OCI-LY1 (cell line): Measurements from ENCODE around the gene NDUFS8.

Source experiments
- CTCF ChIP-seq: fragments of 200-600 bp; sonication (generic), shearing (Covaris generic); IDR thresholded peaks from 2 replicates; pipeline ENCODE4 v1.5.1; 2017; ENCODE audit warnings: mild to moderate bottlenecking, antibody characterized with exemption, low read length, moderate library complexity, mixed read lengths
- EZH2 ChIP-seq: fragments of 200-600 bp; sonication (generic), shearing (Covaris generic); IDR thresholded peaks from 2 replicates; pipeline ENCODE4 v1.8.0; 2017; ENCODE audit warnings: borderline replicate concordance, mixed run types, mild to moderate bottlenecking, antibody characterized with exemption, low read length, moderate library complexity, mixed read lengths

GRCh38 chr11:68064926-68065325 is 34.4 kb downstream of the NDUFS8 start:
- no peak for TF ChIP-seq CTCF
- no peak for TF ChIP-seq EZH2
